Measurements from ENCODE around the gene B4GAT1.

- TF ChIP-seq CTCF (IDR thresholded peaks at IDR 0.05) (no peak), EP300 (IDR thresholded peaks at IDR 0.05) (no peak), POLR2AphosphoS5 (IDR thresholded peaks at IDR 0.05) (no peak)
These were observed 1.6 kb upstream of the B4GAT1 start for GRCh38 chr11:66349084-66349386.

Measured in upper lobe of left lung (tissue), 4 donors.